GM18526 (cell line): Measurements from ENCODE around the gene TRIM37.

Source experiments
- POLR2A ChIP-seq: IDR thresholded peaks from 3 replicates; pipeline ENCODE4 v1.6.1; 2011; ENCODE audit not compliant: insufficient read length; ENCODE audit errors: extremely low read depth

The TRIM37 gene

GRCh38 chr17:59106463-59107305 lies at the start of gene TRIM37:
TRIM37 (minus strand) TSS chr17:59106880; CDS start chr17:59106461, 419 bp downstream.
- peak; percentile 77 for TF ChIP-seq POLR2A

GRCh38 chr17:59155439-59156177 lies 48.9 kb upstream of the TRIM37 start, which contains the start of gene PRR11:
PRR11 (plus strand) TSS chr17:59155746; CDS start chr17:59169753, 14,007 bp downstream.
- TF ChIP-seq POLR2A, result no peak

GRCh38 chr17:59154721-59155438 lies 48.2 kb upstream of the TRIM37 start, which contains the start of gene SKA2:
SKA2 (minus strand) TSS chr17:59155186; CDS start chr17:59155163, 23 bp downstream.
- TF ChIP-seq POLR2A, result peak; percentile 49

- TF ChIP-seq POLR2A, result peak; percentile 7
These were observed 47.6 kb upstream of the TRIM37 start for GRCh38 chr17:59154292-59154720.

GRCh38 chr17:59152925-59153324 lies 46.2 kb upstream of the TRIM37 start:
- TF ChIP-seq POLR2A, result no peak

GRCh38 chr17:59151591-59151990 lies 44.9 kb upstream of the TRIM37 start:
- TF ChIP-seq POLR2A, result no peak

GRCh38 chr17:59151006-59151405 lies 44.3 kb upstream of the TRIM37 start:
- TF ChIP-seq POLR2A, result no peak

- no peak for TF ChIP-seq POLR2A
These were observed 43.3 kb upstream of the TRIM37 start for GRCh38 chr17:59149841-59150511.

- TF ChIP-seq POLR2A, result no peak
These were observed 42.4 kb upstream of the TRIM37 start for GRCh38 chr17:59149051-59149450.

GRCh38 chr17:59145571-59146096 lies 39.0 kb upstream of the TRIM37 start:
- TF ChIP-seq POLR2A, result no peak

GRCh38 chr17:59141860-59142259 lies 35.2 kb upstream of the TRIM37 start:
- TF ChIP-seq POLR2A, result no peak

- TF ChIP-seq POLR2A, result no peak
These were observed 33.3 kb upstream of the TRIM37 start for GRCh38 chr17:59139939-59140338.

GRCh38 chr17:59131131-59131530 lies 24.5 kb upstream of the TRIM37 start:
- no peak for TF ChIP-seq POLR2A

- no peak for TF ChIP-seq POLR2A
These were observed 23.1 kb upstream of the TRIM37 start for GRCh38 chr17:59129814-59130213.
